Measurements from ENCODE around the gene ISLR.

ISLR gene

DNA sequence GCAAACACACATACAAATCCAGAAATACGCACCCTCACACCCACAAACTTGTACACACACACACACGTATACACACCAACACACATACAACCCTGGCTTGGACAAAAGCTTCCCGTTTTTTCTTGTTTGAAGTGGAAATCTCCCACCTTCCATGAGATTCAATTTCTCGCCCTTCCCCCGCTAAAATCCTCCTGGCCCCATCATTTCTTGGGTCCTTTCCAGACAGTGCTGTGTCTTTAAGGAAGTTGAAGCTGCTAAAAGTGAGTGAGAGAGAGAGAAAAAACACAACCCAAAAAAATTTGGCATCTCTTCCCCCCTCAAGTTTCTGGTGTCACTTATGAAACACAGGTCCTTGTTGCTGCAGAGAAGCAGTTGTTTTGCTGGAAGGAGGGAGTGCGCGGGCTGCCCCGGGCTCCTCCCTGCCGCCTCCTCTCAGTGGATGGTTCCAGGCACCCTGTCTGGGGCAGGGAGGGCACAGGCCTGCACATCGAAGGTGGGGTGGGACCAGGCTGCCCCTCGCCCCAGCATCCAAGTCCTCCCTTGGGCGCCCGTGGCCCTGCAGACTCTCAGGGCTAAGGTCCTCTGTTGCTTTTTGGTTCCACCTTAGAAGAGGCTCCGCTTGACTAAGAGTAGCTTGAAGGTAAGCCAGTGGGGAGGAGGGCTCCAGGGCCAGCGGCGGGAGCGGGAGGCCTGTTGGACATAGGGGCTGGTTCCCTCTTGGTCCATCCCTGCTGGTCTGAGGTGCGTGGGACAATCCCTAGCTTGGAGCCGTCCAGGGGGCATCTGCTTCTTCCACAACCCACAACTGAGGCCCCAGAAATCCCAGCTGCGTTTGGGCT lies at the start of gene ISLR:
Gene ISLR (plus strand): TSS at position 331 of the 839 bp plus-strand sequence. CDS start 1,149 bp downstream, outside the sequence.
- peaks cover 2% of the 10 kb centered on the region for H3K27me3 Mint-ChIP-seq (ENCODE audit: low read depth)
- no peak within 1 kb of the TSS for H3K27ac Mint-ChIP-seq
- no peak within 1 kb of the TSS for H3K4me3 Mint-ChIP-seq

GRCh38 chr15:74124196-74124595 lies 49.3 kb upstream of the ISLR start:
- Mint-ChIP-seq H3K4me1 (ENCODE audit: low read depth) (no peaks in the 10 kb centered on the region), H3K36me3 (ENCODE audit: low read depth) (no peaks in the 10 kb centered on the region), H3K9me3 (no peaks in the 10 kb centered on the region), H3K4me3 (no peak overlapping the region), H3K27ac (no peak overlapping the region), H3K27me3 (ENCODE audit: low read depth) (peaks cover 50% of the 10 kb centered on the region)
- no peak for DNase-seq (ENCODE audit: low spot score)

More for the DNA sequence above, at the start of gene ISLR:
- no peak for DNase-seq (ENCODE audit: low spot score)
- Mint-ChIP-seq H3K9me3 (no peaks in the 10 kb centered on the region), H3K36me3 (ENCODE audit: low read depth) (no peaks in the 10 kb centered on the region), H3K4me1 (ENCODE audit: low read depth) (no peaks in the 10 kb centered on the region)

DNA sequence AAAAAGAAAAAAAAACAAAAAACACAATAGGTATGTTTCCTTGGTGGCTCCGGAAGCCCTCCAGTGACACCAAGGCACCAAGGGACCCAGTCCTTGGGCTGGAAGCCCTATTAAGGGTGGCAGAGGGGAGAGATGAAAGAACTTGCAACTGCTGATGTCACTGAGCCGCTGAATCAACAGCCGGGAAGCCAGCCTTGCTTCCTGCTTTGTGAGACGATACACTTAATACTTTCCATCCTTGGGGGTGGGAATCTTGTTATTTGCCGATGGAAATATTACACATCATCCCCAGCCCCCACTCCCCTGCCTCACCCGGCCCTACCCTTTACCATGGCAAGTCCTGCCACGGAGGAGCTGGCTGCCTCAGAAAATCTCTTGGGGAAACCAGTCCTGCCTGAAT lies 48.8 kb upstream of the ISLR start:
- no peak overlapping the region for H3K4me3 Mint-ChIP-seq
- peaks cover 56% of the 10 kb centered on the region for H3K27me3 Mint-ChIP-seq (ENCODE audit: low read depth)
- H3K9me3 Mint-ChIP-seq = no peaks in the 10 kb centered on the region
- no peaks in the 10 kb centered on the region for H3K4me1 Mint-ChIP-seq (ENCODE audit: low read depth)
- H3K36me3 Mint-ChIP-seq (ENCODE audit: low read depth) = no peaks in the 10 kb centered on the region
- no peak for DNase-seq (ENCODE audit: low spot score)
- H3K27ac Mint-ChIP-seq = no peak overlapping the region

GRCh38 chr15:74127255-74127953 lies 46.1 kb upstream of the ISLR start:
- Mint-ChIP-seq H3K27ac (no peak overlapping the region), H3K4me1 (ENCODE audit: low read depth) (peaks cover 5% of the 10 kb centered on the region), H3K36me3 (ENCODE audit: low read depth) (peaks cover 2% of the 10 kb centered on the region), H3K9me3 (no peaks in the 10 kb centered on the region), H3K4me3 (no peak overlapping the region), H3K27me3 (ENCODE audit: low read depth) (peaks cover 72% of the 10 kb centered on the region)
- peak; percentile 81 for DNase-seq (ENCODE audit: low spot score)

DNA sequence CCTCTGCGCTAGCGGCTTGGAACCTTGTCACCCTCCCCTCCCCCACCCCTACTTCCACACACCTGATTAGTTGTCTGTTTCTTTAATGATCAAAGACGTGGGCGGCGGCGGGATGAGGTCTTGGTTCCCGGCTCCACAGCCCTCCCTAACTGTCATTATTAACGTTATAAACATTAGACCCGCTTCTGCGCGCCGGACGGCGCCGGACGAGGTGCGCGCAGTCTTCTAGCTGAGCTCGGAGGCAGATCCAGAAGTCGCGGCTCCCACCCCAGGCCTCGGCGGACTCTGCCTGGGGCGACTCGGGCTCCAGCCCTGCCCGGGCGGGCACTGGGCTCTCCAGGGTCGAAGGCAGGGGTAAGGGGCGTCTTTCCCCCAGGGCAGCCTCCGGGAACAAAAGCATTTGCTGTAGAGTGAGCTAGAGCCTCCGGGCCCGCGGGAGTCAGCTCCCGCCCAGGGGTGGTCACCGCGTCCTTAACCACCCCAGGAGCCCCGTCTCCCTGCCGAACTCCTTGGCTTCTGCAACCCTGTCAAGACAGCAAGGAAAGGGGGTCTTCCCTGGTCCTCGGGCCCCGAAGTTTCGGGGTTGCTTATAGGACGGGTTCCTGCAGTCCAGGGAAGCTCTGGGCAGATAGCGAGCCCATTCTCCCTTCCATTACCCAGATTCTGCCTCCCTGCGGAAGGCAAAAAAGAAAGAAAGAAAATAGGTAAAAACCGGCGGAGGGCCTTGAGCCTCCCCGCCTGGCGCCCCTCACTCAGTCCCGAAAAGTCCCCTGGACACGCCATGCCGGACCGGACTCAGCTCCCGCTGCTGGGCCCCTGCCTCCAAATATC lies 45.3 kb upstream of the ISLR start:
- Mint-ChIP-seq H3K9me3 (no peaks in the 10 kb centered on the region), H3K4me1 (ENCODE audit: low read depth) (peaks cover 5% of the 10 kb centered on the region), H3K27me3 (ENCODE audit: low read depth) (peaks cover 75% of the 10 kb centered on the region), H3K27ac (no peak overlapping the region), H3K4me3 (no peak overlapping the region), H3K36me3 (ENCODE audit: low read depth) (peaks cover 2% of the 10 kb centered on the region)
- DNase-seq (ENCODE audit: low spot score) = no peak

GRCh38 chr15:74128785-74129585 lies 44.5 kb upstream of the ISLR start:
- Mint-ChIP-seq H3K9me3 (no peaks in the 10 kb centered on the region), H3K27ac (no peak overlapping the region), H3K36me3 (ENCODE audit: low read depth) (peaks cover 2% of the 10 kb centered on the region), H3K4me1 (ENCODE audit: low read depth) (peaks cover 5% of the 10 kb centered on the region), H3K4me3 (no peak overlapping the region), H3K27me3 (ENCODE audit: low read depth) (peaks cover 71% of the 10 kb centered on the region)
- no peak for DNase-seq (ENCODE audit: low spot score)

GRCh38 chr15:74129586-74130154 lies 43.8 kb upstream of the ISLR start:
- H3K4me1 Mint-ChIP-seq (ENCODE audit: low read depth) = peaks cover 5% of the 10 kb centered on the region
- peak overlapping the region; percentile 27 for H3K27ac Mint-ChIP-seq
- no peaks in the 10 kb centered on the region for H3K9me3 Mint-ChIP-seq
- DNase-seq (ENCODE audit: low spot score) = no peak
- no peak overlapping the region for H3K4me3 Mint-ChIP-seq
- peaks cover 75% of the 10 kb centered on the region for H3K27me3 Mint-ChIP-seq (ENCODE audit: low read depth)
- H3K36me3 Mint-ChIP-seq (ENCODE audit: low read depth) = peaks cover 2% of the 10 kb centered on the region

GRCh38 chr15:74130155-74130848 lies 43.2 kb upstream of the ISLR start, which contains the start of gene ISLR2:
Gene ISLR2 (plus strand): TSS chr15:74130586. CDS start chr15:74132755, 2,169 bp downstream.
- no peak within 1 kb of the TSS for H3K4me3 Mint-ChIP-seq
- H3K36me3 Mint-ChIP-seq (ENCODE audit: low read depth) = peaks cover 2% of the 10 kb centered on the region
- peaks cover 5% of the 10 kb centered on the region for H3K4me1 Mint-ChIP-seq (ENCODE audit: low read depth)
- H3K9me3 Mint-ChIP-seq = no peaks in the 10 kb centered on the region
- no peak for DNase-seq (ENCODE audit: low spot score)
- peak within 1 kb of the TSS; percentile 68 for H3K27ac Mint-ChIP-seq
- peaks cover 78% of the 10 kb centered on the region for H3K27me3 Mint-ChIP-seq (ENCODE audit: low read depth)

- Mint-ChIP-seq H3K4me3 (no peak overlapping the region), H3K4me1 (ENCODE audit: low read depth) (peaks cover 5% of the 10 kb centered on the region), H3K36me3 (ENCODE audit: low read depth) (peaks cover 2% of the 10 kb centered on the region), H3K27me3 (ENCODE audit: low read depth) (peaks cover 81% of the 10 kb centered on the region), H3K27ac (peak overlapping the region; percentile 68), H3K9me3 (no peaks in the 10 kb centered on the region)
- no peak for DNase-seq (ENCODE audit: low spot score)
Measured at GRCh38 chr15:74130849-74131627, 42.5 kb upstream of the ISLR start.

- peaks cover 2% of the 10 kb centered on the region for H3K36me3 Mint-ChIP-seq (ENCODE audit: low read depth)
- H3K9me3 Mint-ChIP-seq = no peaks in the 10 kb centered on the region
- peak overlapping the region; percentile 74 for H3K27ac Mint-ChIP-seq
- DNase-seq (ENCODE audit: low spot score) = no peak
- H3K4me1 Mint-ChIP-seq (ENCODE audit: low read depth) = peaks cover 8% of the 10 kb centered on the region
- peak overlapping the region; percentile 58 for H3K4me3 Mint-ChIP-seq
- peaks cover 84% of the 10 kb centered on the region for H3K27me3 Mint-ChIP-seq (ENCODE audit: low read depth)
Measured at GRCh38 chr15:74131628-74132413, 41.7 kb upstream of the ISLR start.

Measured in T-helper 2 cell treated with Interferon-gamma antibody and Interleukin-4, amounts not matched to agents 5 μg/mL and 100 μg/mL, for 36 hours (primary cell).